ENCODE data around the gene VILL. TPM values are rescaled to one million over a fixed set of nuclear protein-coding genes. Genes with fewer than 3 reads are reported as not detected.

Gene VILL
- 1 to 10 TPM; 6.1 to 6.2 TPM for total RNA-seq
- long read RNA-seq, partial matches to known transcripts, result 5 of 8 reads
- long read RNA-seq, other reads (novel, unspliced or antisense), result 3 of 8 reads

- ATAC-seq (no peak), DNase-seq (no peak)
- intact Hi-C loops (cut with DNase I), result no loop called here
These were observed at the start of gene VILL for GRCh38 chr3:37990527-37990926. Gene VILL, plus strand, starts transcription at chr3:37990786. Its CDS starts 2,887 bp downstream, at chr3:37993673.

GRCh38 chr3:37941608-37942508 lies 48.7 kb upstream of the VILL start:
- intact Hi-C loops (cut with DNase I), result no loop called here
- ATAC-seq (no peak), DNase-seq (no peak)

GRCh38 chr3:37942646-37943045 lies 47.9 kb upstream of the VILL start:
- ATAC-seq, result no peak
- intact Hi-C loops (cut with DNase I), result no loop called here
- no peak for DNase-seq

- DNase-seq, result no peak
- intact Hi-C loops (cut with DNase I), result no loop called here
These were observed 47.5 kb upstream of the VILL start for GRCh38 chr3:37943126-37943525.

GRCh38 chr3:37943631-37944314 lies 46.8 kb upstream of the VILL start:
- intact Hi-C loops (cut with DNase I), result no loop called here
- DNase-seq, result no peak
- ATAC-seq, result no peak

More at GRCh38 chr3:37943126-37943525, 47.5 kb upstream of the VILL start:
- ATAC-seq, result no peak

GRCh38 chr3:37944391-37944842 lies 46.2 kb upstream of the VILL start:
- peak; percentile 28 to 68 for ATAC-seq

GRCh38 chr3:37945156-37945806 lies 45.3 kb upstream of the VILL start:
- peak in 1 of 2 donors; percentile 4 for ATAC-seq
- no peak for DNase-seq

More at GRCh38 chr3:37944391-37944842, 46.2 kb upstream of the VILL start:
- no peak for DNase-seq
- intact Hi-C loops (cut with DNase I), result no loop called here

GRCh38 chr3:37945807-37946530 lies 44.6 kb upstream of the VILL start:
- peak; percentile 61 to 64 for ATAC-seq
- intact Hi-C loops (cut with DNase I), result no loop called here
- no peak for DNase-seq

More at GRCh38 chr3:37945156-37945806, 45.3 kb upstream of the VILL start:
- intact Hi-C loops (cut with DNase I), result no loop called here

- intact Hi-C loops (cut with DNase I), result no loop called here
- no peak for ATAC-seq
- DNase-seq, result no peak
These were observed 44.1 kb upstream of the VILL start for GRCh38 chr3:37946531-37946889.

- no peak for ATAC-seq
- intact Hi-C loops (cut with DNase I), result no loop called here
- DNase-seq, result no peak
These were observed 40.7 kb upstream of the VILL start for GRCh38 chr3:37949866-37950265.

- ATAC-seq (no peak), DNase-seq (no peak)
- intact Hi-C loops (cut with DNase I), result no loop called here
These were observed 38.0 kb upstream of the VILL start for GRCh38 chr3:37952564-37952963.

GRCh38 chr3:37953226-37953625 lies 37.4 kb upstream of the VILL start:
- ATAC-seq (no peak), DNase-seq (no peak)
- intact Hi-C loops (cut with DNase I), result no loop called here

GRCh38 chr3:37953707-37954394 lies 36.7 kb upstream of the VILL start:
- DNase-seq (no peak), ATAC-seq (no peak)
- intact Hi-C loops (cut with DNase I), result no loop called here

- no peak for ATAC-seq
- DNase-seq, result no peak
- intact Hi-C loops (cut with DNase I), result no loop called here
These were observed 35.7 kb upstream of the VILL start for GRCh38 chr3:37954881-37955280.

- no peak for DNase-seq
- ATAC-seq, result peak in 1 of 2 donors; percentile 19
- intact Hi-C loops (cut with DNase I), result no loop called here
These were observed 34.5 kb upstream of the VILL start for GRCh38 chr3:37955918-37956707.

- intact Hi-C loops (cut with DNase I), result no loop called here
- ATAC-seq (no peak), DNase-seq (no peak)
These were observed 33.7 kb upstream of the VILL start for GRCh38 chr3:37956723-37957538.

GRCh38 chr3:37957539-37957936 lies 33.0 kb upstream of the VILL start:
- ATAC-seq (peak; percentile 29 to 46), DNase-seq (no peak)

More at GRCh38 chr3:37957539-37957936, 33.0 kb upstream of the VILL start:
- intact Hi-C loops (cut with DNase I), result no loop called here
